ENCODE measurements around the gene PDXK.
A peak's percentile ranks its signal among the peaks of the same experiment; 100 is the strongest.

PDXK gene

GRCh38 chr21:43744725-43745124 is 25.8 kb downstream of the PDXK start:
- no peak for ATAC-seq

GRCh38 chr21:43745772-43746517 is 27.0 kb downstream of the PDXK start:
- ATAC-seq, result no peak

- no peak for ATAC-seq
Measured at GRCh38 chr21:43748622-43749021, 29.7 kb downstream of the PDXK start.

GRCh38 chr21:43749651-43750262 is 30.8 kb downstream of the PDXK start:
- ATAC-seq, result no peak

- no peak for ATAC-seq
Measured at GRCh38 chr21:43750339-43751033, 31.6 kb downstream of the PDXK start.

- no peak for ATAC-seq
Measured at GRCh38 chr21:43751955-43752591, 33.1 kb downstream of the PDXK start.

- ATAC-seq, result no peak
Measured at GRCh38 chr21:43752758-43753438, 34.0 kb downstream of the PDXK start.

GRCh38 chr21:43753439-43753799 is 34.5 kb downstream of the PDXK start:
- ATAC-seq, result no peak

- ATAC-seq, result peak in 1 of 2 donors; percentile 33
Measured at GRCh38 chr21:43754948-43755781, 36.2 kb downstream of the PDXK start.

- ATAC-seq, result no peak
Measured at GRCh38 chr21:43755820-43756594, 37.1 kb downstream of the PDXK start.

- no peak for ATAC-seq
Measured at GRCh38 chr21:43757601-43758000, 38.7 kb downstream of the PDXK start.

- ATAC-seq, result no peak
Measured at GRCh38 chr21:43758111-43758641, 39.2 kb downstream of the PDXK start.

- ATAC-seq, result no peak
Measured at GRCh38 chr21:43758811-43759210, 39.9 kb downstream of the PDXK start.

- no peak for ATAC-seq
Measured at GRCh38 chr21:43759651-43760050, 40.7 kb downstream of the PDXK start.

- no peak for ATAC-seq
Measured at GRCh38 chr21:43760391-43760958, 41.5 kb downstream of the PDXK start.

- no peak for ATAC-seq
Measured at GRCh38 chr21:43761886-43762285, 43.0 kb downstream of the PDXK start.

- ATAC-seq, result no peak
Measured at GRCh38 chr21:43762303-43763128, 43.6 kb downstream of the PDXK start.

- ATAC-seq, result no peak
Measured at GRCh38 chr21:43763901-43764523, 45.1 kb downstream of the PDXK start.
